ENCODE results near the gene UNC13A.
"Not testable (repeated sequence)": the region's sequence is repeated elsewhere in the genome, so short reads cannot be mapped to it uniquely, and the experiment has no call there.

UNC13A gene

GRCh38 chr19:17567940-17568339 lies 120.2 kb downstream of the UNC13A start:
- DNase-seq (ENCODE audit: low read depth) = no peak

GRCh38 chr19:17565611-17566010 lies 122.5 kb downstream of the UNC13A start:
- no peak for DNase-seq (ENCODE audit: low read depth)

GRCh38 chr19:17564781-17565180 lies 123.4 kb downstream of the UNC13A start:
- no peak for DNase-seq (ENCODE audit: low read depth)

DNA sequence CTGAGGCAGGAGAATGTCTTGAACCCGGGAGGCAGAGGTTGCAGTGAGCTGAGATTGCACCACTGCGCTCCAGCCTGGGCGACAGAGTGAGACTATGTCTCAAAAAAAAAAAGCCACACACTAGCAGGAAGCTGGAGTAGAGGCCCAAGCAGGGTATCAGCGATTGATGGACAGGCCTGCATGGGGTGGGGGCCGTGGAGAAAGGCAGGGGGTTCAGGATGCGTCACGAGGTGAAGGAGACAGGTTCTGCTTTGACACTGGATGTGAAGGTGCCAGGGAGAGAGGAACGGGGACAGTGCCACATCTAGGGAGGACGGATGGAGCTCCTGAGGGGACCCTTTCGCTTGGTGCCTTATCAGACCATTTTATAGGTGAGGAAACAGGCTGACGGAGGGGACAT lies 125.6 kb downstream of the UNC13A start:
- no peak for DNase-seq (ENCODE audit: low read depth)

DNA sequence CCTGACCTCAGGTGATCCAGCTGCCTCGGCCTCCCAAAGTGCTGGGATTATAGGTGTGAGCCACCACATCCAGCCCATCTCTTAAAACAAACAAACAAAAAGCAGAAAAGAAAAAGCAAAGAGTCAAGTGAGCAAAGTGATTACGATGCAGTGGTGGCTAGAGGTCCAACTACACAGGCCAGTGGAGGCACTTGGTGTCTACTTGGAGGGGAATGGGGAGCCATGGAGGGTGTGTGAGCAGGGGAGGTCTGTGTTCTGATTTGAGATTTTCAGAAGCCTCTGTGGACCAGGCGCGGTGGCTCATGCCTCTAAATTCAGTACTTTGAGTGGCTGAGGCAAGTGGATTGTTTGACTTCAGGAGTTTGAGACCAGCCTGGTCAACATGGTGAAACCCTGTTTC lies 126.1 kb downstream of the UNC13A start:
- DNase-seq (ENCODE audit: low read depth) = no peak

GRCh38 chr19:17560205-17560595 lies 128.0 kb downstream of the UNC13A start:
- DNase-seq (ENCODE audit: low read depth) = no peak

GRCh38 chr19:17557466-17557865 lies 130.7 kb downstream of the UNC13A start:
- DNase-seq (ENCODE audit: low read depth) = no peak

- no peak for DNase-seq (ENCODE audit: low read depth)
These were observed 131.2 kb downstream of the UNC13A start for GRCh38 chr19:17556995-17557394.

- peak; percentile 31 for DNase-seq (ENCODE audit: low read depth)
These were observed 132.0 kb downstream of the UNC13A start for GRCh38 chr19:17555929-17556813.

GRCh38 chr19:17555480-17555928 lies 132.7 kb downstream of the UNC13A start, which contains the start of gene COLGALT1:
Gene COLGALT1 (plus strand): TSS chr19:17555649. CDS start chr19:17555714, 65 bp downstream.
- DNase-seq (ENCODE audit: low read depth) = peak; percentile 97

- DNase-seq (ENCODE audit: low read depth) = no peak
These were observed 133.1 kb downstream of the UNC13A start for GRCh38 chr19:17554968-17555479.

- no peak for DNase-seq (ENCODE audit: low read depth)
These were observed 134.9 kb downstream of the UNC13A start for GRCh38 chr19:17553256-17553655.

DNA sequence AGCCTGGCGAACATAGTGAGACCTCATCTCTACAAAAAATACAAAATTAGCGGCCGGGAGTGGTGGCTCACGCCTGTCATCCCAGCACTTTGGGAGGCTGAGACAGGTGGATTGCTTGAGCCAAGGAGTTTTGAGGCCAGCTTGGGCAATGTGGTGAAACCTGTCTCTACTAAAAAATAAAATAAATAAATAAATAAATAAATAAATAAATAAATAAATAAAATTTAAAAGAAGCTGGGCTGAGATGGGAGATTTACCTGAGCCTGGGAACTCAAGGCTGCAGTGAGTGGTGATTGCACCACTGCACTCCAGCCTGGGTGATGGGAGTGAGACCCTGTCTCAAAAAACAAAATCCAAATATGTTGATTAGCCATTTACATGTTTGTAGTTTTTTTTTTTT lies 135.4 kb downstream of the UNC13A start:
- not testable (repeated sequence) for DNase-seq (ENCODE audit: low read depth)

Measured in stimulated activated CD8-positive, alpha-beta memory T cell treated with anti-CD3 and anti-CD28 coated beads, Interleukin-4, amount 100 ng/mL, for 24 hours (primary cell).